ENCODE measurements around the gene INVS. TPM values are rescaled to one million over a fixed set of nuclear protein-coding genes. Genes with fewer than 3 reads are reported as not detected.

The INVS gene
- total and polyA plus RNA-seq, 12 donors = 1.6 to 8.0 (median 5.5) TPM

GRCh38 chr9:100125236-100125635 lies 26.2 kb downstream of the INVS start:
- Histone ChIP-seq H3K9me3 (peaks cover 0 to 8% (median 0%) of the 10 kb centered on the region in 11 donors), H3K27me3 (no peaks in the 10 kb centered on the region), H3K27ac (no peak overlapping the region), H3K4me3 (no peak overlapping the region), H3K36me3 (peaks cover 0 to 51% (median 0%) of the 10 kb centered on the region in 9 donors), H3K4me1 (peaks cover 0 to 7% (median 0%) of the 10 kb centered on the region in 9 donors)
- intact Hi-C loops (cut with DNase I) = no loop called here
- ATAC-seq (no peak), DNase-seq (no peak)
- WGBS, 2 donors = 95 to 100% methylated on average over 2 of the region's 2 CpGs
- TF ChIP-seq, protein P1, sequence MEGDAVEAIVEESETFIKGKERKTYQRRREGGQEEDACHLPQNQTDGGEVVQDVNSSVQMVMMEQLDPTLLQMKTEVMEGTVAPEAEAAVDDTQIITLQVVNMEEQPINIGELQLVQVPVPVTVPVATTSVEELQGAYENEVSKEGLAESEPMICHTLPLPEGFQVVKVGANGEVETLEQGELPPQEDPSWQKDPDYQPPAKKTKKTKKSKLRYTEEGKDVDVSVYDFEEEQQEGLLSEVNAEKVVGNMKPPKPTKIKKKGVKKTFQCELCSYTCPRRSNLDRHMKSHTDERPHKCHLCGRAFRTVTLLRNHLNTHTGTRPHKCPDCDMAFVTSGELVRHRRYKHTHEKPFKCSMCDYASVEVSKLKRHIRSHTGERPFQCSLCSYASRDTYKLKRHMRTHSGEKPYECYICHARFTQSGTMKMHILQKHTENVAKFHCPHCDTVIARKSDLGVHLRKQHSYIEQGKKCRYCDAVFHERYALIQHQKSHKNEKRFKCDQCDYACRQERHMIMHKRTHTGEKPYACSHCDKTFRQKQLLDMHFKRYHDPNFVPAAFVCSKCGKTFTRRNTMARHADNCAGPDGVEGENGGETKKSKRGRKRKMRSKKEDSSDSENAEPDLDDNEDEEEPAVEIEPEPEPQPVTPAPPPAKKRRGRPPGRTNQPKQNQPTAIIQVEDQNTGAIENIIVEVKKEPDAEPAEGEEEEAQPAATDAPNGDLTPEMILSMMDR (IDR thresholded peaks at IDR 0.05) = no peak

DNA sequence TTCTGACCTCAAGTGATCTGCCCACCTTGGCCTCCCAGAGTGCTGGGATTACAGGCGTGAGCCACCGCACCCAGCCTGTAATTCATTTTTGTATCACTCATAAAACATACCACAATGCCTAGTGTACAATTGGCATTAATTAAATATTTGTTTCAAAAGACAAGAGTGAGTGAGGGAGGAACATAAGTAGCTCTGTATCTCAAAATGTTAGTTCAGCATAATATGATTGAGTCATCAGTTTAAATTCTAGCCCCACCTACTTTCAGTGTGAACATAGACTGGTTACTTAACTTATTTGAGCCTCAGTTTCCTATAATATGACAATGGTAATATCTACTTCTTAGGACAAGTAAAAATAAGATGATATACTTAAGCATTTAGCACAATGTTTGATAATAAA lies 26.9 kb downstream of the INVS start:
- TF ChIP-seq, protein P1 (IDR thresholded peaks at IDR 0.05) = no peak
- H3K27ac ChIP-seq = no peak overlapping the region
- H3K4me3 ChIP-seq = no peak overlapping the region
- H3K27me3 ChIP-seq = no peaks in the 10 kb centered on the region
- ATAC-seq = no peak
- DNase-seq = no peak
- H3K4me1 ChIP-seq = peaks cover 0 to 7% (median 0%) of the 10 kb centered on the region in 9 donors
- 97 to 98% methylated on average over 2 of the region's 2 CpGs for WGBS, 2 donors
- intact Hi-C loops (cut with DNase I) = no loop called here
- peaks cover 0 to 45% (median 0%) of the 10 kb centered on the region in 9 donors for H3K36me3 ChIP-seq
- H3K9me3 ChIP-seq = peaks cover 0 to 8% (median 0%) of the 10 kb centered on the region in 11 donors

DNA sequence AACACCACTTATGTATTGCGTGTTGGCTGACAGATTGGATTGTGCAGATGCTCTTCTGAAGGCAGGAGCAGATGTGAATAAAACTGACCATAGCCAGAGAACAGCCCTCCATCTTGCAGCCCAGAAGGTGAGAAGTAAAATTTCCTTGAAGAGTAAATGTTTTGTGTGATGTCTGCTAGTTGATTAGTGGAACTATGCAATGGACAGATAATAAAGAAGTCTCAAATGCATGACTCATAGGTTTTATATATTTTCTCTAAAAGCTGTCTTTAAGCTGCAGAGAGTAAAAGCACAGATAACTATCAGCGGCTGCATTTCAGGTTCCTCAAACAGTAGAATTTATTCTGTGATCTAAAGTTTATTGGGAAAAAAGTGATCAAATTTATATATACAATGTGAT lies 27.4 kb downstream of the INVS start:
- ATAC-seq (no peak), DNase-seq (no peak)
- Histone ChIP-seq H3K36me3 (peaks cover 0 to 43% (median 0%) of the 10 kb centered on the region in 9 donors), H3K4me3 (no peak overlapping the region), H3K9me3 (peaks cover 0 to 8% (median 0%) of the 10 kb centered on the region in 11 donors), H3K27ac (no peak overlapping the region), H3K4me1 (peaks cover 0 to 7% (median 0%) of the 10 kb centered on the region in 9 donors), H3K27me3 (no peaks in the 10 kb centered on the region)
- 98 to 99% methylated on average over 2 of the region's 2 CpGs for WGBS, 2 donors
- intact Hi-C loops (cut with DNase I) = no loop called here
- TF ChIP-seq, protein P1 (IDR thresholded peaks at IDR 0.05) = no peak

DNA sequence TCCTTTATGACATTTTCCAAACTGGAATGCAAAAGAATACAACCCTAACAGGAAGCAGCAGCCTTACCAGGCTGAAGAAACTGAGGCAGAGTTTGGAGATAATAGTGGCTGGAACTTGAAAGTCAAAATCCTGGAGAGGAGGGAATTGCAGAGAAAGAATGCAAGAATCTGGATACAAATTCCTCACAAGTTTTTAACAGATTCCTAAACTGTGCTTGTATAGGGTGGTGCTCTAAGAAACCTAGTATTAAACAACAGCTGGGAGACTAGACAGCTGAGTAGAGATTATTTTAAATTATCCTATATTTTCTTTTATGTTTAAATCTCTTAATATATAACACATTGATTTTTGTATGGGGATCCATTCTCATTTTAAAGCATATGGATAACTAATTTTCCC lies 30.7 kb downstream of the INVS start:
- intact Hi-C loops (cut with DNase I) = no loop called here
- Histone ChIP-seq H3K27me3 (no peaks in the 10 kb centered on the region), H3K36me3 (peaks cover 0 to 40% (median 0%) of the 10 kb centered on the region in 9 donors), H3K4me3 (no peak overlapping the region), H3K4me1 (peaks cover 0 to 7% (median 0%) of the 10 kb centered on the region in 9 donors), H3K9me3 (no peaks in the 10 kb centered on the region), H3K27ac (no peak overlapping the region)
- DNase-seq (no peak), ATAC-seq (no peak)
- TF ChIP-seq, protein P1 (IDR thresholded peaks at IDR 0.05) = no peak

Data from heart right ventricle (tissue), 16 donors.